Stimulated activated CD8-positive, alpha-beta memory T cell treated with anti-CD3 and anti-CD28 coated beads, Interleukin-4, amount 100 ng/mL, for 1 hour (primary cell): Measurements from ENCODE around the gene ZSCAN21.

Experiments
- DNase-seq, 2 donors: peaks; one replicate each; pipeline ENCODE4 v3.0.0-alpha.2; 2020; ENCODE audit warnings: low read depth in 2 of 2, low spot score in 1 of 2

The ZSCAN21 gene

DNA sequence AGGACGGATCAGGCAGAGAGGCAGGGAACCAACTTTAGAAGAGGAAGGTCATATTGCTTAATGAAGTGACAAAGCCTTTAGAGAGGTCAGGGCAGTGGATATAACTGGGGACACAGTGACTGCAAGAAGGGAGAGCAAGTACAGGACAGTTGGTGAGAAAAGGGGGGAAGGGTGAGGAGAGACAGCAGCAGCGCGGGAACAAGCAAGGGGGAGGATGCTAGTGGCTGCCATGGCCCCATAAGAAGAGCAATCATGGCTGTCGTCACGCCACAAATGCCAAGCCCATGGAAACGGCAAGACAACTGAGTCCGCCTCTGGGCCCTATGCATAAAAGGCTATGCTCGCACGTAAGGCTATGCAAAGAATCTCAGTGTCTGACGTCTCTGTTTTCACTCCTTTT, 22.9 kb downstream of the ZSCAN21 start:
- no peak for DNase-seq

DNA sequence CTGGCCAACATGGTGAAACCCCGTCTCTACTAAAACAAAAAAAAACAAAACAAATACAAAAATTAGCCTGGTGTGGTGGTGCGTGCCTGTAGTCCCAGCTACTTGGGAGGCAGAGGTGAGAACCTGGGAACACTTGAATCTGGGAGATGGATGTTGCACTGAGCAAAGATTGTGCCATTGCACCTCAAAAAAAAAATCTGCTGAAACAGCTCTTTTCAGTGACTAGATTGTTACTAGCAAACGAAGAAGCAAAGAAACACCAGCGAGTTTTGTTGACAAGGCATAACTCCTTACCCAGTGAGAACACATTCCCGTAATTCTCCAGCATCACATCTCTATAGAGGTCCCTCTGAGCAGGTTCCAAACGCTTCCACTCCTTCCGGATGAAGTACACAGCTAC, 25.3 kb downstream of the ZSCAN21 start:
- DNase-seq: no peak

DNA sequence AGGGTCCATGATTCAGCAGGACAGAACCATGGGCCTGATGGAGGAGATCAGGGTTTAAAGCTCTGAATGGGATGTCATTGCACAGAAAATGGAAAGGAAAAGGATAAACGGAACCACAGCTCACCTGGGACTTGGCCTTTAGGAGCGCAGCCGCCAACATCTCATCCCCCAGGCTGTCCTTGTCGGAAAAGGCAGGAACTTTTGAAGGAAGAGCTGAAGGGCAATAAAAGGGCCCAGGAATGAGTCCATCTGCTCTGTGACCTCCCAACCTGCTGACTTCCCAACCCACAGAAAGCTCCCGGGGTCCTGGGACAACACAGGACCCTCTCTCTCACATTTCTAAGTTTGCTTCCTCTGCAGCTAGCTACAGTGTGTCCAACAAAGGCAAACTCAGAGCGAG, 25.8 kb downstream of the ZSCAN21 start:
- no peak for DNase-seq

DNA sequence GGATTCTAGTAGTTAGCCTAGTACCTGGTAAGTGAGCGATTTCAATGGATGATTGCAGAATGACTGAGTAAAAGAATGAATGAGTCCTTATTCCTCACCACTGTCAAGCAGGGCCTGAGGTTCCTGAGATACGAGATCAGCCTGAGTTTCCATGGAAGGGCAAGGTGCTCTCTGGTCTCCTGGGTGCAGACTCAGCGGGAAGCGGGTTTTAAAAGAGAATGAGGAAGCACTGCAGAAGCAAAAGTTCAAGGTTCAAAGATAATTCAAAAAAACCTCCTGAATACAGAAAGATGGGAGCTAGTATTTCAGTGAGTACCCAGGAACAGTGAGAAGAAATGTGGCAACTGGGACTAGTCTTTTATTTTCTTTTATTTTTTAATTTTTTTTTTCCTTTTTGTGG, 27.6 kb downstream of the ZSCAN21 start:
- no peak for DNase-seq

DNA sequence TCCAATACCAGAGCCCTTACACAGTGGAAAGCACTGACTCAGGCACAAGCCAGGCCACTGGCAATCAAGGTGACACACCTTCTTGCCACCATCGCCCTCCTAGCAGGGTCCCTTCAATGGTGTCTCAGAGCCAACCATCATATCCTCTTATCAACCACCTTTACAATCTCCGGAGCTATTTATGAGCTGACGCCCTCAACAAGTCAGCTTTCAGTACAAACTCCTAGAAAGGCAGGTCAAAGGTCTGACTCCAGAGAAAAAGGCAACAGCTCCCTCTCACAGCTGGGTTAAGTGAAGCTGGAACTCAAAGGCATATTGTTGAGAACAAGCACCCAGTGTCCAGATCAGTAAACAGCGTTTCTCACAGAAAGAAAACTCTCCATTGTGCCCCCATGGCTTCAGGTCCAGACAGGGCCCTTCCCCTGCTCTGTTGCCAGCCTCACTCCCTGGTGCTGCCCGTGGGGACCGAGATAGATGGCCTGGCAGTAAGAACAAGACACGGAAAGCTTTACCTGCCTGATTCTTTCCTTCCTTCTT, 29.5 kb downstream of the ZSCAN21 start:
- no peak for DNase-seq

DNA sequence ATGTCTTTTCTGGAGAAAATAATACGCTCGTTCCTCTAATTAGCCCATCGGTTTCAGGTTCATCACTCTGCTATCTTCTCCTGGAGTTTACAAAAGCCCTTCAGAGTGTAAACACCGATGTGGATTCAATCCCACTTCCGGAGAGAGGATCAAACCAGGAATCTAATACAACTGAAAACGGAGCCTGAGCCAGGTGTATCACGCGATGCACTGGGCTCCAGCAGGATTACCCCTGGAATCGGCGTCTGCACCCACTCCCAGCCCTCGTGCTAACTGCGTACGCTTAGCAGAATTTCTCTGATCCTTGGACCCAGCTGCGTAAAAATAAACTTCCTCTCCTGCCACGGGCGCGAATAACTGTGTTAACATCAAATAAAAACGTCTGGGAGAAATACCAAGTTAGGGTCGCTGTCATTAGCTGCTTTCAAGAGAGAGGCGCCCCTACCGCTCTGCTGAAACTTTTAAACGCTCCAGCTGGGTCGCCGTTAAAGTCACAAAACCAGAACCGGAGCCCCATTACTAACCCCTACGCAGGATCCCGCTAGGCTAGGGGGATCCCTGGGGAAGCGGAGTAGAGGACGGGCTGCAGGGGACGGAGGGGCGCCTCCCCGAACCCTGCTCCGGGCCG, 31.4 kb downstream of the ZSCAN21 start:
- no peak for DNase-seq

DNA sequence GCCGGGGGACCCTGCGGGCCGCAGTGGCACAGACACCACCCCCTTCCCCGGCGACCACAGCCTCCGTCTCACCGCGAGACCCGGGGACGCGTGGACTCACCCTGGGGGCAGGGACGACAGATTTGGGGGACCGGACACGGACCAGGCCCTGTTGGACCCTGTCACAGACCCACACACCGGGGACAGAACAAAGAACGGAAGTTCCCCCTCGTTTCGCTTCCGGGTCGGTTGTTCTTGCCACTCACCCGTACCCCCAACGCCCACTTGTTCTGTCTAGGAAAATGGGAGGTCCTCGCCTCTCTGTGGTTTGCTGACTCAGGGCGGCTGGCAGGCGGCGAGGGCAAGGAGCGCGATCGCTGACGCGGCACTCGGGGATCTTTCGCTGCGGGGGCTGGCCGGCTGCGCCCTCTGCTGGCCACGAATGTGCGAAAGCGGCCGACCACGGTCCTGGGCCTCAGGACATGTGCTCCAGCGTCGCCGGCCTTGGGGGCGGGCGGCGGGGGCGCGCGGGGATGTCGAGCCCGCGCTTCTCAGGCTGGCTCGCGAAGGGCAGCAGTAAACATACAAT, 32.0 kb downstream of the ZSCAN21 start, which contains the start of gene ZNF3:
TSS of gene ZNF3 (minus strand) at position 189 of the 568 bp plus-strand sequence. CDS start 4,366 bp downstream, outside the sequence.
- peak; percentile 91 to 94 for DNase-seq

DNA sequence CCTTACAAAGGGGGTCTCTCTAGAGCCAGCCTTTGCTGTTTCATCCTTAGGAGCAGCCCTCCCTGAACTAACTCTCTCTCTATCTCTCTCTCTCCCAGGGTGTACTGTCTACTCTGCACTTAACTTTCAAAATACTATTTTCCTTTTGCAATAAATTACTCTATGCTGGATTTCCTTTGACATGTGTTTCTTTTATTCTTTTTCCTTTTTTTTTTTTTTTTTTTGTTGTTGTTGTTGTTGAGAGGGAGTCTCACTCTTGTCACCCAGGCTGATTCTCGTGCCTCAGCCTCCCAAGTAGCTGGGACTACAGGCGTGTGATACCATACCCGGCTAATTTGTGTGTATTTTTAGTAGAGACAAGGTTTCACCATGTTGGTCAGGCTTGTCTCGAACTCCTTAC, 33.4 kb downstream of the ZSCAN21 start:
- no peak for DNase-seq

DNA sequence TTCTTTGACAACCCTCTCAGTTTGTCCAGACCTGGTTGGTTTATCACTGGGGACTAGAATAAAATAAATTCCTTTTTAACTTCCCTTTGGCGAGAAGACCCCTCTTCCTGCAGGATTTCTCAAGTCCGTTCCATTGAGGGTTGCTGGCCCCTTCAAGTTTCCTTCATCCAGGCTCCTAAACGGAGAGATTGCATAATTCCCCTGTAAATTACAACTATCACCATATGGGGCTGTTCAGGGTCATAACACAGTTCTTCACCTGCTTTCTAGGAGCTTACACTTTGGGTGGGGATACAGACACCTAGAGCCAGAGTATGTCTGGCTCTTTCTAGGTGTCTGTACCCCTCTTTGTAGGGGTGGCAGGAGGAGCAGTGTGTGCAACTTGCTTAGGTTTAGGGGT, 35.9 kb downstream of the ZSCAN21 start:
- no peak for DNase-seq

DNA sequence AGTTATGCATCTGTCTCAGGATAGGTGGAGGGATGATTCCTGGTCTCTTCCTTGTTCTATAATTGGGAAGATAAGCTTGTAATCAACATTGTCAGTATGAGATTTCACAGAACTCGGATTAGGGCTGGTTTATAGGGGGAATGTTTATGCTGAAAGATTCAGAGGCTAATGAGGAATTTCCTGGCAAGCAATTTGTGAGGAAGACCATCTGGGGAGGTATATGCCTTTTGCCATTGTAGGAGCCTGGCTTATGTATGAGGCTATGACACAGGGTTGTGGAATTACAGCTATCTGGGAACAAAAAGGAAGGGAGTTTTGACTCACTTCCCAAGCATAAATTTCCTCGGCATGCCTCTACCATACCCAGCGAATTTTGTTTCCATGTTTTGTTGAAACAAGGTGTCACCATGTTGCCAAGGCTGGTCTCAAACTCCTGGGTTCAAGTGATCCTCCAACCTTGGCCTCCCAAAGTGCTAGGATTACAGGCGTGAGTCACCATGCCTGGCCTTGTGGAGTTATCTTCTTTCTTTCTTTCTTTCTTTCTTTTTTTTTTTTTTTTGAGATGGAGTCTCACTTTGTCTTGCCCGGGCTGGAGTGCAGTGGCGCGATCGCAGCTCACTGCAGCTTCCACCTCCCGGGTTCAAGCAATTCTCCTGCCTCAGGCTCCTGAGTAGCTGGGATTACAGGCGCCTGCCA, 37.6 kb downstream of the ZSCAN21 start:
- DNase-seq: no peak

DNA sequence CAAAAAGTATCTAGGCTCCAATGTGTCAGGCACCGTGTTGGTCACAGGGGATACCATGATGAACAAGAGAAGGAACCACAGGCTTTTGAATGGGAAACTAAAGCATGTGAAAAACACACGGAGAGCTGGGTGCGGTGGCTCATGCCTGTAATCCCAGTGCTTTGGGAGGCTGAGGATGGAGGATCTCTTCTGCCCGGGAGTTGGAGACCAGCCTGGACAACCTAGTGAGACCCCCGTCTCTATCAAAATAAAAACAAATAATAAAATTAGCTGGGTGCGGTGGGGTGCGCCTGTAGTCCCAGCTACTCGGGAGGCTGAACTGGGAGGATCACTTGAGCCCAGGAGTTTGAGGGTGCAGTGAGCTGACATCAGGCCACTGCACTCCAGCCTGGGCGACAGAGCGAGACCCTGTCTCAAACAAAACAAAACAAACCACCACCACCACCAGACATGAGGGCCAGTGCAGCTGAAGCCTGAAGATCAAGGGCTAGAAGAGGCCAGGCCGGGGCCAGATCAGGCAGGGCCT, 38.6 kb downstream of the ZSCAN21 start:
- DNase-seq: no peak

DNA sequence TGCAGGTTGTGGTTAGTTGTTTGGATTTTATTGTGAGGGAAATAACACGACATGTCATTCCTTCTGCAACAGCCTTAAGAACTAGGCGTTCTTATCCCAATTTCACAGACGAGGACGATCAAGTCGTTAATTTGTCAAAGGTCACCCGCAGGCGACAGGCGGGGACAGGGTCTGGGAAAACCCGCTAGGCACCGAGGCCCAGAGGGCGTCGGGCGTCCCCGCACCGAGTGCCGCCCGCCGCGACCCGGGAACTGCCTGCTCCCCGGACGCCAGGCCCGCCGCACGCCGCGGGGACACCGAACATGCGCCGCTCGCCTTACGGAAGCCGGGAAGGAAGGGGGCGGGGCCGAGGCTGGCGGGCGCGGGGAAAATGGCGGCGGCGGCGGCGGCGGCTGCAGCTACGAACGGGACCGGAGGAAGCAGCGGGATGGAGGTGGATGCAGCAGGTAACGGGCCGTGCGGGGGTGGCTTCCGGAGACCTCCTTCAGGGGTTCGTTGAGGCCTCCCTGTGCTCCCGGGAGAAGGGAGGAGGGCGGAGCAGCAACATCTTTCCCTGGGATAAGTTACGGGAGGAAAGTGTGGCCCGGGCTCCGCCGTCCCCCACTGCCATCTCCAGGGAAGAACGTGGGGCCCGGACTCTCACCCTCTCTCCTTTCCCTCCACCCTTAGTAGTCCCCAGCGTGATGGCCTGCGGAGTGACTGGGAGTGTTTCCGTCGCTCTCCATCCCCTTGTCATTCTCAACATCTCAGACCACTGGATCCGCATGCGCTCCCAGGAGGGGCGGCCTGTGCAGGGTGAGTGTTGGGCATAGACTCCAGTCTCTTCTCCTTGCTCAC, 39.3 kb downstream of the ZSCAN21 start, which contains the start of gene COPS6:
TSS of gene COPS6 (plus strand) at position 349 of the 837 bp plus-strand sequence. CDS start at position 371, 22 bp downstream.
- peak; percentile 60 to 72 for DNase-seq

DNA sequence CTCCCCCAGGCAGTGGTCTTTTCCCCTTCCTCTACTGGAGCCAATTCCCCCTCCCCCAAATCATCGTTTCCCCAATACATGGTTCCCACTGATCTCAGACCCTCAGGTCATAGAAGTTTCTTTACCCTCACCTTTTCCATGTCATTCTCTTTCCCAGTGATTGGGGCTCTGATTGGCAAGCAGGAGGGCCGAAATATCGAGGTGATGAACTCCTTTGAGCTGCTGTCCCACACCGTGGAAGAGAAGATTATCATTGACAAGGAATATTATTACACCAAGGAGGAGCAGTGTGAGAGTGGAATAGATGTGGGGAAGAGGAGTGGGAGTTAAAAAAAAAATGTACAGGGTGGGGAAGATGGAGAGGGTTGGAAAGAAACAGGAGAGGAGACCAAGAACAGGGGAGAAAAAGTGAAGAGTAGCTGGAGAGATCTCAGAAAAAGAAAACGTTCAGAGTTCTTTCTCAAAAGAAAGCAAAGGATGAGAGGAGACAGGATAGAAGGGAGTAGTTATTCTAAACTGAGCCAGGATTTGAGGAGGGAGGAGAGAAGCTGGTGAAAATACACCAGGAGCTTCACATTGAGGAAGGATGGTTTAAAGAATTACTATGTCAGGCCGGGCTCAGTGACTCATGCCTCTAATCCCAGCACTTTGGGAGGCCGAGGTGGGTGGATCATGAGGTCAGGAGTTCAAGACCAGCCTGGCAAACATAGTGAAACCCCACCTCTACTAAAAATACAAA, 40.1 kb downstream of the ZSCAN21 start:
- DNase-seq: no peak

DNA sequence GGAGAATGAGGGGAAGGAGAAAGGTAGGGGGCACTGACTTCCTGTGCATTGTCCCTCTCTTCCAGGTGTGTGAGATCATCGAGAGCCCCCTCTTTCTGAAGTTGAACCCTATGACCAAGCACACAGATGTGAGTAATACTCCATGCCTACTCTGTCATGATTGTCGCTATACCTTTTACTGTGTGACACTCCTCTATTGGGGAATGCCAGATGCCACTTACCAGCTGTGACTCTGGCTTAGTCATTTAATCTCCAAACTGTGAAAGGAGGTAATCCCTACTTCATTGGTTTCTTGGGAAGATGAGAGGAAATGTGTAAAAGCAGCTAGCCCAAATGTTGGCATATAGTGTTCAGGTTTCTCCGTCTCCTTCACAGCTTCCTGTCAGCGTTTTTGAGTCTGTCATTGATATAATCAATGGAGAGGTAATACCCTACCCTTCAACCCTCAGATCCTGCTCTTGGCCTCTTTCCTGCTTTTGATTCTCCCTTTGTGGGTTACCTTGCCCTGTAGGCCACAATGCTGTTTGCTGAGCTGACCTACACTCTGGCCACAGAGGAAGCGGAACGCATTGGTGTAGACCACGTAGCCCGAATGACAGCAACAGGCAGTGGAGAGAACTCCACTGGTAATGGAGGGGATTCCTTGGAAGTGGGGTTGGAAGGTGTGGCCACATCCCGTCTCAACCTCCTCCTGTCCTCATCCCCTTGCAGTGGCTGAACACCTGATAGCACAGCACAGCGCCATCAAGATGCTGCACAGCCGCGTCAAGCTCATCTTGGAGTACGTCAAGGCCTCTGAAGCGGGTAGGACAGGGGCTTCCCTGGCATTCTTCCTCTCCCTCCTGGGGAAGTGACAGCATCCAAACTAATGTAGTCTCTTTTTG, 41.2 kb downstream of the ZSCAN21 start:
- DNase-seq: no peak

DNA sequence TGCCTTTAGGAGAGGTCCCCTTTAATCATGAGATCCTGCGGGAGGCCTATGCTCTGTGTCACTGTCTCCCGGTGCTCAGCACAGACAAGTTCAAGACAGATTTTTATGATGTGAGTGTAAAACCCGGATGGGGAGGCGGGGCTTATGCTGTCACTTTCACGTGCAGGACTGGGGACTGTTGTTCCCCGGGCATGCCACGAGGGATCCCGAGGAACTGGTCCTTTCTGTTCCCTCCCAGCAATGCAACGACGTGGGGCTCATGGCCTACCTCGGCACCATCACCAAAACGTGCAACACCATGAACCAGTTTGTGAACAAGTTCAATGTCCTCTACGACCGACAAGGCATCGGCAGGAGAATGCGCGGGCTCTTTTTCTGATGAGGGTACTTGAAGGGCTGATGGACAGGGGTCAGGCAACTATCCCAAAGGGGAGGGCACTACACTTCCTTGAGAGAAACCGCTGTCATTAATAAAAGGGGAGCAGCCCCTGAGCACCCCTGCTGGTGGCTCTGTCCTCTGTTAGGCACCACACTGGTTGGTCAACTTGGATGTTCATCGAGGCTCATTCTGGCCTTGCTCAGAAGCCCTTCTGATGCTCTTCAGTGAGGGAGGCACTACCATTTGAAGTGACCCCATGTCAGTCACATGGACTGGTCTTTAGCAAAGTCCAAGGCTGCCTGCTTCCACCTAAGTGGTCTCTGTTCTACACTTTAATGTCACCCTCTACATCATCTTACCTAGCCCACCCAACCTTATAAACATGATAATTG, 42.0 kb downstream of the ZSCAN21 start:
- no peak for DNase-seq

DNA sequence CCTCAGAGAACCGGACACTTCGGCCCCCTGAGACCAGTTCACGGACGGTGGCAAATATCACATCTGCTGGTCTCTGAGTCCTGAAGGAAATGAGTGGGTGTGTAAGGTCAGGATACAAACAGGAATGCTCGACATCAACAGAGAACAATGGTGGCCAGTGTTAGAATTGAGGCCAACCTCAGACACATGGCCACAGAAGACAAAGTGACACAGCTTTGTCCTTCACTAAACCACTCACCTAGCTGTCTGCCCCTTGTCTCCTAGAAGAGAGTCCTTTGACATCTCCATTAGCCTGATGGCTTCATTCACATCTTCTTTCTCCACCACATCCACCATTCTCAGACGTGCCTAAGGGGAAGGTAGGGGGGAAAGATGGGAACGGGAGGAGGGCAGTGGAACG, 43.5 kb downstream of the ZSCAN21 start:
- DNase-seq: no peak

DNA sequence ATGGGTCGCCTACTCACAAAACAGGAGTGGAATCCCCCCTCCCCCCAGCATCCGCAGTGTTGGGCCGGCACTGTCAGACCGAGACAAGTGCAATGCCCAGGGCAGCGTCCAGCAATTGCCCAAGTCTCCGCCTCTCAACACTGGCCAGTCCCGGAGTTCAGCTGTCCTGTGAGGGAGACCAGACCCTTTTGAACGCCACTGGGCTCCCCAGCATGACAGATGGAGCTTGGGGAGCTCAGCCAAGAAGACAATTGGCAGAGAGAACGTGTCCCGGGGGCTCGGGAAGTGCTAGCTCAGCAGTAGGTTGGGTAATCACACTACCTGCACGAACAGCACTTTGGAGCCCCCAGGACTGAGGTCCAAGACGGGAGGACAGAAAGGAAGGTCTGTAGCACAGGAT, 43.9 kb downstream of the ZSCAN21 start:
- no peak for DNase-seq

DNA sequence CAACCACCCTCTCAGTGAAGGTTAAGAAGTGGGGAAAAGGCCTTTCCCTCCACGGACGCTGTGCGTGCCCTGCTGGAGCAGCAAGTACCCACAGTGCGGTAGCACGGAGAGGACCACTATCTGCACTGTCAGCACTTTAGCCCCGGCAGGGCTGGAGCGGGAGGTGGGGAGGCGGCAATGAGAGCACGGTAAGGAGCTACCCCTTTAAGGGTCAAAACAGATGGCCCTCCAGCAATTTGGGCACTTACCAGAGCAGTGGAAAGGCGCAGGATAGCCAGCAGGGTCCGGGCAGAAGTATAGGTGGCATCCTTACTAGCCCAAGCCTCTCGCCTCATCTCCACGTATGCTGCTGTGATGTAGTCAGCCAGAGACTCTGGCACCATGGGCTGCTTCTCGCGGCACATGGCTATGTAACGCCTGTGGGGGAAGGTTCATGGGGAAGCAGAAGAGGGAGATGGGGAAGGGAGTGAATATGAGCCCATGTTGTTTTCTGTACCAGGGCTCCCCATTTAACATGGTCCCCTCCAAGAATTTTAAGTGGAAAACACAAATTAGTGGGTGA, 44.4 kb downstream of the ZSCAN21 start:
- DNase-seq: no peak
